Stomach (tissue), 4 donors: ENCODE data around the gene SLC35G1.

Experiments
- CTCF ChIP-seq, 7 experiments: fragments of 450-650 bp in 4 of 7; fragments of 200-600 bp in 3 of 7; sonication (generic) in 3 of 7; IDR thresholded peaks; one replicate each; pipeline ENCODE4 v1.5.1; 2016 to 2019; ENCODE audit warnings: antibody characterized with exemption in 7 of 7, control low read depth in 2 of 7, mild to moderate bottlenecking in 1 of 7
- POLR2A ChIP-seq, 4 donors: fragments of 450-650 bp; IDR thresholded peaks; one replicate each; pipeline ENCODE4 v1.6.1; 2016; ENCODE audit warnings: antibody characterized with exemption in 4 of 4, control low read depth in 2 of 4, mild to moderate bottlenecking in 1 of 4, moderate library complexity in 1 of 4
- POLR2AphosphoS5 ChIP-seq, 3 donors: sonication (generic); formaldehyde crosslinking; IDR thresholded peaks; one replicate each; pipeline ENCODE4 v1.6.1; 2016; ENCODE audit warnings: antibody characterized with exemption in 3 of 3

GRCh38 chr10:93861825-93862224, 32.0 kb upstream of the SLC35G1 start:
- TF ChIP-seq CTCF (IDR thresholded peaks at IDR 0.05) (no peak), POLR2A (IDR thresholded peaks at IDR 0.05) (no peak), POLR2AphosphoS5 (IDR thresholded peaks at IDR 0.05) (no peak)
